ENCODE data around the gene KICS2.
"Not testable (repeated sequence)": the region's sequence is repeated elsewhere in the genome, so short reads cannot be mapped to it uniquely, and the experiment has no call there.

Gene KICS2

GRCh38 chr12:64212119-64212746 lies 9.9 kb downstream of the KICS2 start:
- DNase-seq: no peak

GRCh38 chr12:64207453-64207852 lies 14.6 kb downstream of the KICS2 start:
- DNase-seq: no peak

GRCh38 chr12:64205542-64205941 lies 16.6 kb downstream of the KICS2 start:
- DNase-seq: no peak

- DNase-seq: no peak
These were observed 18.3 kb downstream of the KICS2 start for GRCh38 chr12:64203775-64204174.

GRCh38 chr12:64203036-64203435 lies 19.1 kb downstream of the KICS2 start:
- no peak for DNase-seq

- not testable (repeated sequence) for DNase-seq
These were observed 26.3 kb downstream of the KICS2 start for GRCh38 chr12:64195841-64196240.

- no peak for DNase-seq
These were observed 27.6 kb downstream of the KICS2 start for GRCh38 chr12:64194333-64195149.

GRCh38 chr12:64193931-64194330 lies 28.2 kb downstream of the KICS2 start:
- DNase-seq: no peak

GRCh38 chr12:64192644-64193444 lies 29.3 kb downstream of the KICS2 start:
- no peak for DNase-seq

GRCh38 chr12:64190140-64190539 lies 32.0 kb downstream of the KICS2 start:
- no peak for DNase-seq

GRCh38 chr12:64189530-64189929 lies 32.6 kb downstream of the KICS2 start:
- no peak for DNase-seq

GRCh38 chr12:64187794-64188193 lies 34.3 kb downstream of the KICS2 start:
- no peak for DNase-seq

GRCh38 chr12:64187370-64187769 lies 34.7 kb downstream of the KICS2 start:
- DNase-seq: no peak

- no peak for DNase-seq
These were observed 35.3 kb downstream of the KICS2 start for GRCh38 chr12:64186789-64187188.

GRCh38 chr12:64184216-64184615 lies 37.9 kb downstream of the KICS2 start:
- no peak for DNase-seq

GRCh38 chr12:64181430-64182291 lies 40.4 kb downstream of the KICS2 start:
- DNase-seq: no peak

- no peak for DNase-seq
These were observed 41.1 kb downstream of the KICS2 start for GRCh38 chr12:64180951-64181350.

GRCh38 chr12:64178122-64178521 lies 44.0 kb downstream of the KICS2 start:
- DNase-seq: no peak

- DNase-seq: no peak
These were observed 45.1 kb downstream of the KICS2 start for GRCh38 chr12:64177001-64177400.

GRCh38 chr12:64175254-64175945 lies 46.7 kb downstream of the KICS2 start:
- DNase-seq: no peak

GRCh38 chr12:64173456-64173855 lies 48.6 kb downstream of the KICS2 start:
- DNase-seq: no peak

Measured in activated CD4-positive, alpha-beta T cell treated with anti-CD3 and anti-CD28 coated beads for 4 hours (primary cell).